MM.1S (cell line): ENCODE results near the gene ZCCHC24.

ENCODE experiments used
- DNase-seq: peaks from one replicate; pipeline ENCODE4 v3.0.0-alpha.2; 2015
- H2AFZ ChIP-seq: fragments of 300-600 bp; sonication (generic); 2 replicates; pipeline ENCODE4 v1.6.0; 2016; ENCODE audit warnings: antibody characterized with exemption, low read length
- H3F3A ChIP-seq: fragments of 300-600 bp; sonication (generic); 2 replicates; pipeline ENCODE4 v1.6.1; 2016; ENCODE audit warnings: mild to moderate bottlenecking, antibody characterized with exemption, low read length, moderate library complexity, mixed read lengths; ENCODE audit not compliant: insufficient read depth
- H3K27ac ChIP-seq: fragments of 300-600 bp; sonication (generic); 2 replicates; pipeline ENCODE4 v1.5.1; 2016; ENCODE audit warnings: mild to moderate bottlenecking, low read length
- H3K27me3 ChIP-seq: fragments of 300-600 bp; sonication (generic); replicated peaks from 2 replicates; pipeline ENCODE4 v1.6.0; 2016; ENCODE audit warnings: low read length; ENCODE audit not compliant: insufficient read depth
- H3K36me3 ChIP-seq: fragments of 300-600 bp; sonication (generic); replicated peaks from 2 replicates; pipeline ENCODE4 v1.6.1; 2016; ENCODE audit warnings: mild to moderate bottlenecking, low read length, mixed read lengths; ENCODE audit not compliant: insufficient read depth
- H3K4me1 ChIP-seq: fragments of 300-600 bp; sonication (generic); 2 replicates; pipeline ENCODE4 v1.6.1; 2016; ENCODE audit warnings: low read length, mixed read lengths
- H3K4me2 ChIP-seq: fragments of 300-600 bp; sonication (generic); 2 replicates; pipeline ENCODE4 v1.6.0; 2016; ENCODE audit warnings: low read depth, low read length
- H3K4me3 ChIP-seq: fragments of 300-600 bp; sonication (generic); 2 replicates; pipeline ENCODE4 v1.5.1; 2016; ENCODE audit warnings: low read length, mixed read lengths
- H3K79me2 ChIP-seq: fragments of 300-600 bp; sonication (generic); 2 replicates; pipeline ENCODE4 v1.6.1; 2016; ENCODE audit warnings: mixed run types, low read length, mixed read lengths
- H3K9ac ChIP-seq: fragments of 300-600 bp; sonication (generic); 2 replicates; pipeline ENCODE4 v1.6.1; 2016; ENCODE audit warnings: low read length, mixed read lengths
- H3K9me2 ChIP-seq: fragments of 300-600 bp; sonication (generic); replicated peaks from 2 replicates; pipeline ENCODE4 v1.6.1; 2016; ENCODE audit warnings: mild to moderate bottlenecking, low read length, mixed read lengths; ENCODE audit not compliant: insufficient read depth
- H3K9me3 ChIP-seq: fragments of 300-600 bp; sonication (generic); replicated peaks from 2 replicates; pipeline ENCODE4 v1.6.1; 2016; ENCODE audit warnings: mild to moderate bottlenecking, low read length, mixed read lengths; ENCODE audit not compliant: insufficient read depth
- H4K20me1 ChIP-seq: fragments of 300-600 bp; sonication (generic); 2 replicates; pipeline ENCODE4 v1.6.1; 2016; ENCODE audit warnings: mild to moderate bottlenecking, low read length, moderate library complexity, mixed read lengths; ENCODE audit not compliant: insufficient read depth
- CTCF ChIP-seq: fragments of 300-600 bp; sonication (generic); IDR thresholded peaks from 2 replicates; pipeline ENCODE4 v1.5.1; 2016; ENCODE audit warnings: antibody characterized with exemption, low read length, mixed read lengths
- EZH2 ChIP-seq: fragments of 300-600 bp; sonication (generic); optimal IDR thresholded peaks from 2 replicates; pipeline ENCODE3; 2017; ENCODE audit warnings: low read depth, mild to moderate bottlenecking, antibody characterized with exemption, low read length, mixed read lengths
- EZH2phosphoT487 ChIP-seq: fragments of 300-600 bp; sonication (generic); IDR thresholded peaks from 2 replicates; pipeline ENCODE4 v1.6.1; 2018; ENCODE audit warnings: antibody characterized with exemption, low read length

ZCCHC24 gene

GRCh38 chr10:79413196-79413595 is 32.2 kb downstream of the ZCCHC24 start:
- Histone ChIP-seq H2AFZ (peak overlapping the region; percentile 0; the same call in 1 of the 2 replicates), H4K20me1 (no peaks in the 10 kb centered on the region), H3K9me2 (no peaks in the 10 kb centered on the region), H3K27me3 (no peaks in the 10 kb centered on the region), H3K4me3 (no peak overlapping the region; the same call in 1 of the 2 replicates), H3K79me2 (no peaks in the 10 kb centered on the region), H3K9me3 (no peaks in the 10 kb centered on the region), H3K27ac (peak overlapping the region; percentile 13; the same call in 1 of the 2 replicates), H3K4me1 (peaks cover 16% of the 10 kb centered on the region), H3K36me3 (no peaks in the 10 kb centered on the region), H3K9ac (peak overlapping the region; percentile 21; the same call in 1 of the 2 replicates), H3F3A (no peaks in the 10 kb centered on the region), H3K4me2 (peak overlapping the region; percentile 56)
- DNase-seq, result peak; percentile 56
- TF ChIP-seq EZH2phosphoT487, result no peak
- TF ChIP-seq CTCF, result no peak
- TF ChIP-seq EZH2, result no peak

GRCh38 chr10:79412516-79412915 is 32.9 kb downstream of the ZCCHC24 start:
- no peak overlapping the region for H3K9ac ChIP-seq
- H3K27ac ChIP-seq, result no peak overlapping the region
- TF ChIP-seq CTCF (no peak), EZH2 (no peak), EZH2phosphoT487 (no peak)
- H3K27me3 ChIP-seq, result no peaks in the 10 kb centered on the region
- H3K79me2 ChIP-seq, result no peaks in the 10 kb centered on the region
- H4K20me1 ChIP-seq, result no peaks in the 10 kb centered on the region
- H3K9me3 ChIP-seq, result no peaks in the 10 kb centered on the region
- no peaks in the 10 kb centered on the region for H3K9me2 ChIP-seq
- no peaks in the 10 kb centered on the region for H3K36me3 ChIP-seq
- no peak for DNase-seq
- H3K4me3 ChIP-seq, result no peak overlapping the region
- H2AFZ ChIP-seq, result no peak overlapping the region
- no peak overlapping the region for H3K4me2 ChIP-seq
- peaks cover 16% of the 10 kb centered on the region for H3K4me1 ChIP-seq
- no peaks in the 10 kb centered on the region for H3F3A ChIP-seq

- Histone ChIP-seq H3K36me3 (no peaks in the 10 kb centered on the region), H3K79me2 (no peaks in the 10 kb centered on the region), H3K4me1 (peaks cover 16% of the 10 kb centered on the region), H4K20me1 (no peaks in the 10 kb centered on the region), H3F3A (no peaks in the 10 kb centered on the region), H3K9ac (no peak overlapping the region), H3K4me3 (no peak overlapping the region), H3K9me3 (no peaks in the 10 kb centered on the region), H3K9me2 (no peaks in the 10 kb centered on the region), H2AFZ (no peak overlapping the region), H3K4me2 (no peak overlapping the region), H3K27me3 (no peaks in the 10 kb centered on the region), H3K27ac (no peak overlapping the region)
- TF ChIP-seq CTCF, result no peak
- TF ChIP-seq EZH2, result no peak
- no peak for TF ChIP-seq EZH2phosphoT487
- no peak for DNase-seq
These were observed 33.6 kb downstream of the ZCCHC24 start for GRCh38 chr10:79411546-79412495.
